Sigmoid colon (tissue), 4 donors: ENCODE measurements around the gene SNAP47.

Source experiments
- CTCF ChIP-seq, 4 experiments: fragments of 450-650 bp in 3 of 4; fragments of 200-600 bp in 1 of 4; IDR thresholded peaks; one replicate each; pipeline ENCODE4 v1.5.1; 2016 to 2019; ENCODE audit warnings: antibody characterized with exemption in 4 of 4, mild to moderate bottlenecking in 3 of 4, moderate library complexity in 2 of 4
- EP300 ChIP-seq, 4 donors: sonication (generic); formaldehyde crosslinking; IDR thresholded peaks; one replicate each; pipeline ENCODE4 v1.6.1; 2017; ENCODE audit warnings: antibody characterized with exemption in 4 of 4
- POLR2A ChIP-seq, 2 donors: fragments of 450-650 bp; IDR thresholded peaks; one replicate each; pipeline ENCODE4 v1.6.1; 2016; ENCODE audit warnings: antibody characterized with exemption in 2 of 2, mild to moderate bottlenecking in 2 of 2, moderate library complexity in 2 of 2
- POLR2AphosphoS5 ChIP-seq, 4 donors: sonication (generic); formaldehyde crosslinking; IDR thresholded peaks; one replicate each; pipeline ENCODE4 v1.6.1; 2017; ENCODE audit warnings: antibody characterized with exemption in 4 of 4

- TF ChIP-seq POLR2A (IDR thresholded peaks at IDR 0.05): no peak
- TF ChIP-seq CTCF (IDR thresholded peaks at IDR 0.05): no peak
- no peak for TF ChIP-seq EP300 (IDR thresholded peaks at IDR 0.05)
- no peak for TF ChIP-seq POLR2AphosphoS5 (IDR thresholded peaks at IDR 0.05)
Observed at GRCh38 chr1:227718932-227719331, 16.3 kb upstream of the SNAP47 start.
